HepG2 (cell line): ENCODE measurements around the gene ZNF605. TPM values are rescaled to one million over a fixed set of nuclear protein-coding genes. Genes with fewer than 3 reads are reported as not detected.
A peak's percentile ranks its signal among the peaks of the same experiment; 100 is the strongest.

Source experiments
- CENPBD1 ChIP-seq: sonication (generic); formaldehyde crosslinking; IDR thresholded peaks from 2 replicates; pipeline ENCODE4 v1.8.0; 2022; ENCODE audit warnings: missing genetic modification reagents, low read depth, mild to moderate bottlenecking, borderline replicate concordance
- CREM ChIP-seq, 2 experiments: sonication (generic) in 1 of 2; formaldehyde crosslinking in 1 of 2; IDR thresholded peaks; 2 replicates each; pipeline versions ENCODE4 v1.4.0 to v1.6.1; 2016 to 2020; ENCODE audit warnings: antibody characterized with exemption in 1 of 2, mild to moderate bottlenecking in 1 of 2, missing genetic modification reagents in 1 of 2
- E2F2 ChIP-seq: sonication (generic); formaldehyde crosslinking; IDR thresholded peaks from 2 replicates; pipeline ENCODE4 v1.4.0; 2020; ENCODE audit warnings: missing genetic modification reagents, borderline replicate concordance
- EHMT2 ChIP-seq: fragments of 200-600 bp; sonication (generic); IDR thresholded peaks from 2 replicates; pipeline ENCODE4 v1.7.0; 2017; ENCODE audit warnings: antibody characterized with exemption, low read depth, low read length, borderline replicate concordance
- ELF4 ChIP-seq: sonication (generic); formaldehyde crosslinking; IDR thresholded peaks from 2 replicates; pipeline ENCODE4 v1.5.0; 2020; ENCODE audit warnings: missing genetic modification reagents, mild to moderate bottlenecking, moderate library complexity, borderline replicate concordance
- IRF2 ChIP-seq: IDR thresholded peaks from 2 replicates; pipeline ENCODE4 v1.6.1; 2018; ENCODE audit warnings: missing genetic modification reagents, missing compliant biosample characterization
- NFATC3 ChIP-seq: sonication (generic); formaldehyde crosslinking; IDR thresholded peaks from 2 replicates; pipeline ENCODE4 v1.5.1; 2020; ENCODE audit warnings: mild to moderate bottlenecking, missing genetic modification reagents
- PHF5A ChIP-seq: IDR thresholded peaks from one replicate; pipeline ENCODE4 v1.6.1; 2018; ENCODE audit warnings: low read depth, missing genetic modification reagents; ENCODE audit not compliant: unreplicated experiment
- SRF ChIP-seq: IDR thresholded peaks from 2 replicates; pipeline ENCODE4 v1.6.1; 2011; ENCODE audit warnings: mild to moderate bottlenecking, low read depth, low read length, moderate library complexity
- THAP11 ChIP-seq: IDR thresholded peaks from 2 replicates; pipeline ENCODE4 v1.6.1; 2016; ENCODE audit warnings: missing biosample characterization, missing genetic modification reagents
- XBP1 ChIP-seq: sonication (generic); formaldehyde crosslinking; IDR thresholded peaks from 2 replicates; pipeline ENCODE4 v1.5.0; 2020; ENCODE audit warnings: missing genetic modification reagents
- ZBTB1 ChIP-seq: sonication (generic); formaldehyde crosslinking; IDR thresholded peaks from 2 replicates; pipeline ENCODE4 v1.4.0; 2020; ENCODE audit warnings: missing genetic modification reagents, borderline replicate concordance
- ZNF232 ChIP-seq: sonication (generic); formaldehyde crosslinking; IDR thresholded peaks from 2 replicates; pipeline ENCODE4 v1.4.0; 2020; ENCODE audit warnings: missing genetic modification reagents, borderline replicate concordance
- ZNF33A ChIP-seq: sonication (generic); formaldehyde crosslinking; IDR thresholded peaks from 2 replicates; pipeline ENCODE4 v1.5.1; 2020; ENCODE audit warnings: missing genetic modification reagents, mild to moderate bottlenecking, moderate library complexity, borderline replicate concordance
- ZNF557 ChIP-seq: sonication (generic); formaldehyde crosslinking; IDR thresholded peaks from 2 replicates; pipeline ENCODE4 v1.4.0; 2020; ENCODE audit warnings: missing genetic modification reagents
- ZNF724P ChIP-seq: sonication (generic); formaldehyde crosslinking; IDR thresholded peaks from 2 replicates; pipeline ENCODE4 v1.8.0; 2022; ENCODE audit warnings: missing genetic modification reagents, borderline replicate concordance
- ZNF781 ChIP-seq: sonication (generic); formaldehyde crosslinking; IDR thresholded peaks from 2 replicates; pipeline ENCODE4 v1.5.1; 2020; ENCODE audit warnings: borderline replicate concordance, mild to moderate bottlenecking, missing genetic modification reagents; ENCODE audit errors: not compliant biosample characterization
- ZNF883 ChIP-seq: sonication (generic); formaldehyde crosslinking; IDR thresholded peaks from 2 replicates; pipeline ENCODE4 v1.5.1; 2020; ENCODE audit warnings: mild to moderate bottlenecking, missing genetic modification reagents; ENCODE audit errors: not compliant biosample characterization
- polyA plus RNA-seq, 8 experiments: library from polyadenylated mRNA; depleted of rRNA in 3 of 8; stranded (reverse) in 7 of 8; unstranded in 1 of 8; fragments of >200 nt; fragmentation: Illumina TruSeq in 4 of 8; extraction: Trizol in 4 of 8; gene quantifications; 2 replicates each; pipeline versions ENCODE4 v1.2.1 to v1.2.3, GENCODE V29; 2011 to 2016; ENCODE audit warnings: low read depth in 4 of 8, missing spikeins in 1 of 8, mixed read lengths in 1 of 8; ENCODE audit not compliant: insufficient read depth in 1 of 8
- total RNA-seq, 5 experiments: library from RNA; depleted of rRNA; stranded (reverse); fragments of >200 nt; fragmentation: Illumina TruSeq; extraction: Trizol; gene quantifications; 2 replicates each; pipeline ENCODE4 v1.2.3, GENCODE V29; 2016; ENCODE audit warnings: low read depth in 1 of 5
- TF ChIP-seq, protein P1 (sequence below): sonication (generic); formaldehyde crosslinking; IDR thresholded peaks from 2 replicates; pipeline ENCODE4 v1.4.0; 2020; ENCODE audit warnings: missing genetic modification reagents
- TF ChIP-seq, protein P2 (sequence below): sonication (generic); formaldehyde crosslinking; IDR thresholded peaks from 2 replicates; pipeline ENCODE4 v1.5.1; 2020; ENCODE audit warnings: mild to moderate bottlenecking, missing genetic modification reagents, borderline replicate concordance

ZNF605 gene
- total and polyA plus RNA-seq, 2 of the 13 experiments (the other 11 are each of a cell fraction or from before 2014, with no cell fraction given) = 6.7 to 6.8 TPM

GRCh38 chr12:132956011-132956788 lies at the start of gene ZNF605 (continued):
- TF ChIP-seq, protein P1, sequence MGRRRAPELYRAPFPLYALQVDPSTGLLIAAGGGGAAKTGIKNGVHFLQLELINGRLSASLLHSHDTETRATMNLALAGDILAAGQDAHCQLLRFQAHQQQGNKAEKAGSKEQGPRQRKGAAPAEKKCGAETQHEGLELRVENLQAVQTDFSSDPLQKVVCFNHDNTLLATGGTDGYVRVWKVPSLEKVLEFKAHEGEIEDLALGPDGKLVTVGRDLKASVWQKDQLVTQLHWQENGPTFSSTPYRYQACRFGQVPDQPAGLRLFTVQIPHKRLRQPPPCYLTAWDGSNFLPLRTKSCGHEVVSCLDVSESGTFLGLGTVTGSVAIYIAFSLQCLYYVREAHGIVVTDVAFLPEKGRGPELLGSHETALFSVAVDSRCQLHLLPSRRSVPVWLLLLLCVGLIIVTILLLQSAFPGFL (CRISPR knock-in tag) = no peak
- TF ChIP-seq THAP11 (CRISPR knock-in tag) = peak; percentile 99
- TF ChIP-seq IRF2 (CRISPR knock-in tag) = peak; percentile 77; the same call in 1 of the 2 replicates
- TF ChIP-seq ZBTB1 (CRISPR knock-in tag) = no peak
- TF ChIP-seq XBP1 (CRISPR knock-in tag) = no peak
- TF ChIP-seq PHF5A (CRISPR knock-in tag) = no peak
- TF ChIP-seq NFATC3 (CRISPR knock-in tag) = no peak
- TF ChIP-seq ZNF883 (CRISPR knock-in tag) = no peak
- peak; percentile 96 for TF ChIP-seq CREM (IDR thresholded peaks at IDR 0.05)
- TF ChIP-seq CREM (CRISPR knock-in tag; IDR thresholded peaks at IDR 0.05) = no peak
- TF ChIP-seq ZNF232 (CRISPR knock-in tag) = no peak
- TF ChIP-seq CENPBD1 = no peak
- no peak for TF ChIP-seq ZNF33A (CRISPR knock-in tag)
- TF ChIP-seq ZNF724P (CRISPR knock-in tag) = no peak
- no peak for TF ChIP-seq ZNF557
- no peak for TF ChIP-seq EHMT2
- TF ChIP-seq, protein P2, sequence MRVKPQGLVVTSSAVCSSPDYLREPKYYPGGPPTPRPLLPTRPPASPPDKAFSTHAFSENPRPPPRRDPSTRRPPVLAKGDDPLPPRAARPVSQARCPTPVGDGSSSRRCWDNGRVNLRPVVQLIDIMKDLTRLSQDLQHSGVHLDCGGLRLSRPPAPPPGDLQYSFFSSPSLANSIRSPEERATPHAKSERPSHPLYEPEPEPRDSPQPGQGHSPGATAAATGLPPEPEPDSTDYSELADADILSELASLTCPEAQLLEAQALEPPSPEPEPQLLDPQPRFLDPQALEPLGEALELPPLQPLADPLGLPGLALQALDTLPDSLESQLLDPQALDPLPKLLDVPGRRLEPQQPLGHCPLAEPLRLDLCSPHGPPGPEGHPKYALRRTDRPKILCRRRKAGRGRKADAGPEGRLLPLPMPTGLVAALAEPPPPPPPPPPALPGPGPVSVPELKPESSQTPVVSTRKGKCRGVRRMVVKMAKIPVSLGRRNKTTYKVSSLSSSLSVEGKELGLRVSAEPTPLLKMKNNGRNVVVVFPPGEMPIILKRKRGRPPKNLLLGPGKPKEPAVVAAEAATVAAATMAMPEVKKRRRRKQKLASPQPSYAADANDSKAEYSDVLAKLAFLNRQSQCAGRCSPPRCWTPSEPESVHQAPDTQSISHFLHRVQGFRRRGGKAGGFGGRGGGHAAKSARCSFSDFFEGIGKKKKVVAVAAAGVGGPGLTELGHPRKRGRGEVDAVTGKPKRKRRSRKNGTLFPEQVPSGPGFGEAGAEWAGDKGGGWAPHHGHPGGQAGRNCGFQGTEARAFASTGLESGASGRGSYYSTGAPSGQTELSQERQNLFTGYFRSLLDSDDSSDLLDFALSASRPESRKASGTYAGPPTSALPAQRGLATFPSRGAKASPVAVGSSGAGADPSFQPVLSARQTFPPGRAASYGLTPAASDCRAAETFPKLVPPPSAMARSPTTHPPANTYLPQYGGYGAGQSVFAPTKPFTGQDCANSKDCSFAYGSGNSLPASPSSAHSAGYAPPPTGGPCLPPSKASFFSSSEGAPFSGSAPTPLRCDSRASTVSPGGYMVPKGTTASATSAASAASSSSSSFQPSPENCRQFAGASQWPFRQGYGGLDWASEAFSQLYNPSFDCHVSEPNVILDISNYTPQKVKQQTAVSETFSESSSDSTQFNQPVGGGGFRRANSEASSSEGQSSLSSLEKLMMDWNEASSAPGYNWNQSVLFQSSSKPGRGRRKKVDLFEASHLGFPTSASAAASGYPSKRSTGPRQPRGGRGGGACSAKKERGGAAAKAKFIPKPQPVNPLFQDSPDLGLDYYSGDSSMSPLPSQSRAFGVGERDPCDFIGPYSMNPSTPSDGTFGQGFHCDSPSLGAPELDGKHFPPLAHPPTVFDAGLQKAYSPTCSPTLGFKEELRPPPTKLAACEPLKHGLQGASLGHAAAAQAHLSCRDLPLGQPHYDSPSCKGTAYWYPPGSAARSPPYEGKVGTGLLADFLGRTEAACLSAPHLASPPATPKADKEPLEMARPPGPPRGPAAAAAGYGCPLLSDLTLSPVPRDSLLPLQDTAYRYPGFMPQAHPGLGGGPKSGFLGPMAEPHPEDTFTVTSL = no peak
- no peak for TF ChIP-seq ZNF781 (CRISPR knock-in tag)
- peak; percentile 61; the same call in 1 of the 2 replicates for TF ChIP-seq E2F2 (CRISPR knock-in tag)
- no peak for TF ChIP-seq ELF4 (CRISPR knock-in tag)
- TF ChIP-seq SRF = no peak
